HTERT RPE-1 (cell line): ENCODE results near the gene AGXT2.

Experiments used
- in situ Hi-C: fragments of 300-500 bp; cut with MboI; formaldehyde crosslinking; loops from 4 replicates; pipeline ENCODE4 v1.14.3; 2020; ENCODE audit warnings: low sequenced_read_pairs

AGXT2 gene

GRCh38 chr5:35047785-35048404 lies at the start of gene AGXT2:
TSS of gene AGXT2 (minus strand) at chr5:35047949. CDS start at chr5:35047892, 57 bp downstream.
- in situ Hi-C loops, result no loop called here

DNA sequence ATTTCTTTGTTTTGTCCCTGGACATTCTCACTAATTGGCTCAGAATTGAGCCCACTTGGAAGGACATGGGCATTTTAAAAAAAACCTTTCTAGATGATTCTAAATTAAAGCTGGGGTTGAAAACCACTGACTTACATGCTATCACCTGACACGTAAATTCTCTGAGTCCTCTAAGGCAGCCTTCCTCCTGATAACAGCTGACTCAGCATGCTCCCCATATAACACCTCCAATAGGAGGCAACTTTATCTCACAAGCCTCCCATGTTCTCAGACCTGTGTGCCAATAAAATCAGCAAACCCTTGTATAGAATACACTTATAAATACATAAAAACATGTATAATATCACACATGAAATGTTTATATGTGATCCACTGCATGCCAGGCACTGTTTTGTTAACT lies 49.2 kb upstream of the AGXT2 start:
- in situ Hi-C loops, result no loop called here

DNA sequence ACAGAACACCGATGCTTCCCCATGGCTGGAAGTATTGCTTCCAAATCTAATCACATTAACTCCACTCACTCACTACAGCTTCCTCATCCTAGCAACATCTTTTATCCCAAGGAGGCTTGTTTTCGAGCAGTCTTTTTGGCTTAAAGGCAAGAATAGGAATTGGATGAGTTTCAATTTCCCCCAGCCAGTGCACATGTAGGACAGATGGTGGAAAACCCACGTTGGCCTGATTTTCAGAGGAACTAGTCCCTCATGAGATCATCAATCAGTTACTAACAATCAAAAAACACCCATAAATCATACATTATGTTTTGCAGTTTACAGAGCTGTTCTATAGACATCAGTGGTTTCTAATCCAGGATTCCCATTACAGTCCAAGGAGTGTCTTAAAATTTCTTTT lies 48.5 kb upstream of the AGXT2 start:
- in situ Hi-C loops, result no loop called here

- in situ Hi-C loops, result no loop called here
Measured at GRCh38 chr5:35095366-35095765, 47.6 kb upstream of the AGXT2 start.

GRCh38 chr5:35094948-35095347 lies 47.2 kb upstream of the AGXT2 start:
- in situ Hi-C loops, result no loop called here

- in situ Hi-C loops, result no loop called here
Measured at GRCh38 chr5:35092703-35093102, 45.0 kb upstream of the AGXT2 start.

DNA sequence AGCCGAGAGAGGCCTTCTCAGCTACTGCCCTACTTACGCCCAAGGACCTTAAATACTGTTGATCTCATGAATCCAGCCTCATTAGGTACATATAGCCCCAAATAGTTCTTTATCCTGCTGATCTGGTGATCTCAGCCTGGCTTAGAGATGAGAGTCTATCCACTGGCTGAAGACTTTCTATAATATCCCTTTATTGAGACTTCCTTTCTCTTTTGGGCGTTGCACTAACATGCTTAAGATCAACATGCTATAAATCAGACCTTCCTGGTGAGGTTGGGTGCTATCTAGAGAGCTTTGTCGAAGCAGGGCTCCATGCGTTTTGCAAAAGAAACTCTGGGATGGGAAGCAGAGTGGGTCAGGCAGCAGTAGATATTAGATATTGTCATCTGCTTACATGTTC lies 44.0 kb upstream of the AGXT2 start:
- in situ Hi-C loops, result no loop called here

DNA sequence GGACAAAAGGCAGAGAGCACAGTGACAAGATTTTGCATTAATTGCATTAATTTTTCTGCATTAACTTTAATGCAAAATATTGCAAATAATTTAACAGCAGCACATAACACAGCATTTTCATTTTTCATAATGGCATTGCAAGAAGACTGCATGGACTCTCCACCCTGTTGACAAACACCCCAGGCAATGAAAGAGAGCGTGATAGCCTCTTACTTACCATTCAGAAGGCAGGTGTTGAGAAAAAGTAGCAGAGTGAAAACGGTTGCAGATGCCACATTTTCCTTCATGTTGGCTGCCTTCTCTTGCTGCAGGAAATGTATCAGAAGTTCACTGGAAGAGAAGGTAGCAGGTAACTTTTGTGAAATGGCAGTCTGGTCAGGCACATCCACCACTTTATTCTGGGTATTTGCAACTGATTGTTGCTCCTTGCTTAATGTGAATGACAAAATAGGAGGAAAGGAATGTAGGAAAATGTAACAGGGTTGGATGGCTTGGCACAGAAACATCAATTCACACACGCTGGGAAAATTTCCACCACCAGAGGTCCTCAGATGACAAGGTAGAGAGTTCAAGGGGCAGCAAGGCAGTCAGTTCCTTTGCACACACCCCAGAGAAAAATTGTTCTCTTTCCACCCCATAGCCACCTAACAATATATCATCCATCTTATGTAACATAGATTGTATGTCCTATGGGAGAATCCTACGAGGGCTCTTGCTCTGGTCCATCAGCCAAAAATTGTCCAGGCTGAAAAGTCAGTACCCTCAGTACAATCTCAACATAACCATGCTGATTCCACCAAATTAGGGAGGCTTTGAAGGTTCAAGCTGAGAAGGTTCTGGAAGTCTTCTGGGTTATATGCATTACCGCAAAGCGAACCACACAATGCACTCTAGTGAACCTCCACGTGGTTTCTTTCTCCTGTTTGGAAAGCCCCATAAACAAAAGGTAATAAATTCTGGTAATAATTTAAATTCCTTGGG lies 41.9 kb upstream of the AGXT2 start:
- in situ Hi-C loops, result no loop called here

- in situ Hi-C loops, result no loop called here
Measured at GRCh38 chr5:35087991-35088390, 40.2 kb upstream of the AGXT2 start.

DNA sequence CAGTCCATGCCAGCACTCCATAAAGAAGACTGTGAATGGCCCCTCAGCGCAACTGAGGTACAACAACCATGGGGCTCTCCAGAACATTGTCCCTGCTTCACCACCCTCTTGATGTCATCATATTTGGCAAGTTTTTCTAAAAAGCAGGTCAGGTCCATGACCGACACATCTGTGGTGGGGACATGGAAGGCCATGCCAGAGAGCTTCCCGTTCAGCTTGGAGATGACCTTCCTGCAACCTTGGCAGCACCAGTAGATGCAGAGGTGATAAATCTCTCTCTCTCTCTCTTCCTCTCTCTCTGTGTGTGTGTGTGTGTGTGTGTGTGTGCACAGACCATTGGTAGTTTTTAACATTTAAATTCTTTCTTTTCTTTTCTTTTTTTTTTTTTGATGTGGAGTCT lies 35.4 kb upstream of the AGXT2 start:
- in situ Hi-C loops, result no loop called here

GRCh38 chr5:35082530-35082929 lies 34.8 kb upstream of the AGXT2 start:
- in situ Hi-C loops, result no loop called here

DNA sequence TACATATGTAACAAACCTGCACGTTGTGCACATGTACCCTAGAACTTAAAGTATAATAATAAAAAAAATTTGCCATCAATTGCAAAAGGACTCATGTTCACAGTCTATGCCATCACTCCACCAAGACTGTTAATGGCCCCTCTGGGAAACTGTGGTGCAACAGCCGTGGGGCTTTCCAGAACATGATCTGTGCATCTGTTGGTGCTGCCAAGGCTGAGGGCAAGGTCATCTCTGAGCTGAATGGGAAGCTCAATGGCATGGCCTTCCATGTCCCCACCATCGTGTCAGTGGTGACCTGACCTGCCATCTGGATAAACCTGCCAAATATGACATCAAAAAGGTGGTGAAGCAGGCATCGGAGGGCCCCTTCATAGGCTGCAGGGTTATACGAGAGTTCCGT lies 33.4 kb upstream of the AGXT2 start:
- in situ Hi-C loops, result no loop called here

- in situ Hi-C loops, result no loop called here
Measured at GRCh38 chr5:35073160-35073559, 25.4 kb upstream of the AGXT2 start.

DNA sequence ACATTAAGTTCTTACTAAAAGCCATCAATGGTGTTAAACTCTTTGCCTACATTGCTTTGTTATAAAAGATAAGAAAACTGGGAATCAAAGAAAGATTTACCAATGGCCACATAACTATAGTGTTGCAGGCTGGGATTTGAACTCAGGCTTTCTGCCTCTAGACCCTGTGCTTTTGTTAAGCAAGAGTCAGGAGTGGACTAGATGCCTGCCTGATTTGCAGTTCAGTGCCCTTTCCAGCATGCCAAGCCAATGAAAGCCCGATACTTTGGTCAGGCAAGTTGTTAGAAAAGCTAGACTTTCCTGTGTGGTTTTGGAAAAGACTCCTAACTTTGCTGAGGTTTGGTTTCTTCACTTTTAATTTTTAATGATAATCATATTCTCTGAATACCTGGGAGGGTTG lies 21.4 kb upstream of the AGXT2 start:
- in situ Hi-C loops, result no loop called here

DNA sequence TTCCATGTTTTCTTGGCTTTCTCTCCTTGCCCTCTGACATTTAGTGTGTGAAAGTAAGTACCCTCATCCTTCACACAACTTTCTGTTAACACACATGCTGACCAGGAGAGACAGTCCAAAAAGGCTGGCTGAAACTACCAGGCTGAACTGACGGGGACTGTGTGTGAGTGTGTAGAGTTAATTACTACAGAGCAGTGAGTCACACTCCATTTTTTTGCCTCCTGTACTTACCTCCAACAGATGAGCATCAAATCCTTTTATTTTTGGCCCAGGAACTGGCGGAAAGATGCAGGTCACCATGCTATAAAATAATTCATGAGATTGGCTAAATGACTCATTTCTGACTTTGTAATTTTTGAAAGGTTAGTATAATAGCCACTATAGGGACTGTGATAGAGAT lies 20.2 kb upstream of the AGXT2 start:
- in situ Hi-C loops, result no loop called here

DNA sequence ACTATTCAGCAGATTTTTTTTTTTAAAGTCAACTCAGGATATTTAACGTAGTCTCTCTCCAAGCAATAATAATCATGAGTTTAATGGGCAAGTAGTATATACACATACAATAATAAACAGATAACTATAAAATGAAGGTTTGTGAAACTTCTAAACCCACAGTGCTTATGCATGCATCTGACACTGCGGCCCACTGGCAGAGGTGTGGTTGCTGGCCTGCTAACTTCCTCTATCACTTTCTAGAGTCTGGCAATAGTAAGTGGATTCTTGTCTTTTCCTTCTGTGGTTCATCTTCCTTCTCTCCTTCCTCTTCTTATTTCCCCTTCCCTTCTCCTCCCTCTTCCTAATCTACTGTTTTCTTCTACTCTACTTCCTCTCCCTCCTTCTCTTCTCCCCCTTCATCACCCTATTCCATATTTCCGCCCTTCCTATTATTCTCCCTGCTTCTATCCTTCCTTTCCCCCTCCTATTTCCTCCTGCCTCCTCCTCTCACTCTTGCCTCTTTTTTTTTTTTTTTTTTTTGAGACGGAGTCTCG lies 18.6 kb upstream of the AGXT2 start:
- in situ Hi-C loops, result no loop called here

DNA sequence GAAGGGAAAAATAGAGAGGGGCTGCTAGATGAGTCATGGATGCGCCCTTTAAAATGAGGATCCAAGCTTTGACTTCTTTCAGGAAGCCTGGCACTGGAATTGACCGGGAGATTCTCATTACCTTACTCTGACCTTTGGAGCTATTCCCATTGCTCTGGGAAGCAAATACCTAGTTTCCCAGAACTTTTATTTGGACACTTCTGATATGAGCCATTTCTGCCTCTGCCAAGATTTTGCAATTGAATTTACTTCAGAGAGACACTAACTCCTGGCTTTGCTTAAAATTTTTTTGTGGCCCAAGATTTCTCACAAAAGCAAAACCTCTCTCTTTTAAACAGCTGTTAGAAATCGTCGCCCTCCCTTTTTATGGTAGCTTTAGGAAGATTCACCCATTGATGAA lies 15.7 kb upstream of the AGXT2 start:
- in situ Hi-C loops, result no loop called here

GRCh38 chr5:35061211-35061770 lies 13.5 kb upstream of the AGXT2 start:
- in situ Hi-C loops, result no loop called here

DNA sequence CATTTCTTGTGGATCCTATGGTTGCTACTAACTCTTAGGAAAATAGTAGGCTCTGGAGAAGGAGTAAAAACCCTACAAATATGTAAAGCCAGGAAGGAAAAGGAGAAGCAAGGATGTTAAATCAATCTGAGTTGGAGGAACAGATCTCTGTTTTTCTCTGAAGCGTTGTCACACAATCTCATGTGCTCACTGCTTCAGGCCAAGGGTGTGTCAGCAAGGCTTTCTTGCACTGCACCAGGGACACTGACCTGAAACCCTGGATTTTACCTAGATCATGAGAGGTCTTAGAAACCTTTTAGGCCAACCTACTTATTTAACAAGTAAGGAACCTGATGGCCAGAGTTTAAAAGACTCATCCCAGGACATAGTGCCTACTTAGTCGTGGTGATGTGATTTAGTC lies 12.5 kb upstream of the AGXT2 start:
- in situ Hi-C loops, result no loop called here

DNA sequence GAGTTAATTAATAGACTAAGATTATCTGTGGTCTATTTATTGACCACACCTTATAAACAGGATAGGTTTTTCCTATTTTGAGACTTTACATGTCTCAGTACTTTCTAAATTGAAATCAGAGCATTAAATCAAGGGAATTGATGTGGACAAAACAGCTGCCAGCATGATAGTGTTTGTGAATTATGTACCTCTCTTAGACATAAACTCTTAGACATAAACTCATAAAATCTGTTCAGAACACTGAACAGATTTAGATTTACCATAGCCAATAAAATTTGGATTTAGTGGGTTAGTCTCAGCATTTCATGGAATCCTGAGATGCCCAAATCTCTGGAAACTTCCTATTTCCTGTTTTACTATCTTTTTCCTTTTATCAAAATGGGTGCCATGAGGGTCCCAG lies 11.5 kb upstream of the AGXT2 start:
- in situ Hi-C loops, result no loop called here

DNA sequence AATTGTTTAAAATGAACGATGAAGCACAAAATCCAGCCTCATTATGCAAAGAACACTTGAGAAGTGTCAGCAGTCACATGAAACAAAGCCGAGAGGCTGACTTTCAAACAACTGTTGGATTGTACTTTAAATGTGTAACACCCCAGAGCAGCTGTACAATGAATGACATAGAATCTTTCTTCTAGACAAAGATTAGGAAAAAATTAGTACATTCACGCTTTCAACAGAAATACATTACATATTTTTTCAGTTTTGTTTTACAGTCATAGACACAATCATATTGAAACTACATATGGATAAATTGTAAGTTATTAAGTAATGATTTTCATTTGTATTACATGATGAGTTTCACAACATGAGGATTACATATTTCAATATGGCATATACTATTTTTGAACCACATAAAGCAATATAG lies 10.6 kb upstream of the AGXT2 start:
- in situ Hi-C loops, result no loop called here

DNA sequence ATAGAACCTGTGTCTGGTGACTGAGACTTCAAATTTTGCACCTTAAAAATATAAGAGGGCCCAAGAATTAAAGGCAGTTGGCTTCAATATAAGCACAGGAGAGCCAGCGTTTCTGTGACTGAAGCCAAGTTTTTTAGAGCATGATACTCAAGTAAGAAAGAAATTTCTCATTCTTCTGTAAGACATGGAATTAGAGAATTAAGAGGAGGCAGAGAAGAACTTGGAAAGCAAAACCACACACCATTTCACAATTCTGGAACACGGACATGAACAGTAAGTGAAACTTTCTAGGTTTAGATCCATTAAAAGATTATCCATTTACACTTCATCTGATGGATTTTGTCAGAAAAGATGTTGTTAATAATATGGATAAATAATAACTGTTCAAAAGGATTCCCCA lies 8.9 kb upstream of the AGXT2 start:
- in situ Hi-C loops, result no loop called here
